B cell (primary cell): ENCODE results near the gene SOX13. TPM values are rescaled to one million over a fixed set of nuclear protein-coding genes. Genes with fewer than 3 reads are reported as not detected.

Experiments used
- ATAC-seq: fragments of 200-7000 bp; cut with Tn5 transposase; one replicate; pipeline ENCODE4 v1.10.0; 2021; ENCODE audit warnings: low read depth, mild to moderate bottlenecking, moderate number of reproducible peaks, moderate library complexity
- CTCF ChIA-PET: fragments of 350-600 bp; sonication (Branson Sonifier 250); formaldehyde crosslinking; loops from one replicate; lab custom pipeline; 2021; ENCODE audit warnings: antibody characterized with exemption, inconsistent platforms; lab: Charles Lee
- POLR2A ChIA-PET: fragments of 350-600 bp; sonication (Branson Sonifier 250); formaldehyde crosslinking; loops from one replicate; lab custom pipeline; 2021; ENCODE audit warnings: antibody characterized with exemption; lab: Charles Lee
- DNase-seq: peaks from one replicate; pipeline ENCODE4 v3.0.0; 2013
- H2AFZ ChIP-seq: 2 replicates; pipeline ENCODE4 v1.6.1; 2012; ENCODE audit warnings: mild to moderate bottlenecking, low read depth, low read length; ENCODE audit not compliant: insufficient read depth, poor library complexity, severe bottlenecking
- H3K27ac ChIP-seq, 2 donors: 1 replicate in 1 of 2; 2 replicates in 1 of 2; pipeline ENCODE4 v1.5.1; 2012 to 2013; ENCODE audit warnings: low read length in 2 of 2, mild to moderate bottlenecking in 2 of 2, moderate library complexity in 1 of 2
- H3K27me3 ChIP-seq, 4 experiments: fragments of 200-600 bp in 1 of 4; sonication (generic) in 1 of 4; replicated peaks in 1 of 4; 1 replicate in 2 of 4; 2 replicates in 2 of 4; pipeline versions ENCODE4 v1.6.1 to v1.7.0; 2013 to 2016; ENCODE audit warnings: low read length in 3 of 4, mild to moderate bottlenecking in 2 of 4, mixed read lengths in 1 of 4, moderate library complexity in 1 of 4; ENCODE audit not compliant: insufficient read depth in 4 of 4, control insufficient read depth in 3 of 4; ENCODE audit errors: control extremely low read depth in 1 of 4
- H3K36me3 ChIP-seq, 2 experiments: replicated peaks in 1 of 2; 1 replicate in 1 of 2; 2 replicates in 1 of 2; pipeline versions ENCODE4 v1.6.1 to v1.7.1; 2013; ENCODE audit warnings: low read length in 1 of 2; ENCODE audit not compliant: insufficient read depth in 2 of 2, control insufficient read depth in 1 of 2; ENCODE audit errors: control extremely low read depth in 1 of 2, extremely low read depth in 1 of 2
- H3K4me1 ChIP-seq, 2 donors: fragments of 200-600 bp in 1 of 2; sonication (generic) in 1 of 2; 1 replicate in 1 of 2; 2 replicates in 1 of 2; pipeline versions ENCODE4 v1.5.1 to v1.6.1; 2013 to 2017; ENCODE audit warnings: low read length in 2 of 2; ENCODE audit not compliant: control insufficient read depth in 2 of 2, insufficient read depth in 2 of 2
- H3K4me2 ChIP-seq: replicated peaks from 2 replicates; pipeline ENCODE3; 2012; ENCODE audit warnings: mild to moderate bottlenecking, low read depth, low read length; ENCODE audit not compliant: poor library complexity, severe bottlenecking
- H3K4me3 ChIP-seq, 5 experiments: fragments of 200-600 bp in 1 of 5; sonication (generic) in 1 of 5; 1 replicate in 3 of 5; 2 replicates in 2 of 5; pipeline versions ENCODE4 v1.5.1 to v1.7.0; 2011 to 2016; ENCODE audit warnings: low read length in 4 of 5, mild to moderate bottlenecking in 4 of 5, low read depth in 2 of 5, control low read depth in 1 of 5, moderate library complexity in 1 of 5; ENCODE audit not compliant: insufficient read depth in 1 of 5; ENCODE audit errors: control extremely low read depth in 1 of 5, extremely low read depth in 1 of 5
- H3K79me2 ChIP-seq: fragments of 200-600 bp; sonication (generic); one replicate; pipeline ENCODE4 v1.6.0; 2016; ENCODE audit warnings: low read length; ENCODE audit not compliant: control insufficient read depth, insufficient read depth
- H3K9ac ChIP-seq: fragments of 200-600 bp; sonication (generic); 2 replicates; pipeline ENCODE4 v1.6.1; 2017; ENCODE audit warnings: mild to moderate bottlenecking, low read length, moderate library complexity
- H3K9me3 ChIP-seq, 3 donors: one replicate each; pipeline versions ENCODE4 v1.6.1 to v1.7.1; 2013; ENCODE audit warnings: low read length in 2 of 3; ENCODE audit not compliant: control insufficient read depth in 2 of 3, insufficient read depth in 1 of 3; ENCODE audit errors: control extremely low read depth in 1 of 3
- H4K20me1 ChIP-seq: 2 replicates; pipeline ENCODE4 v1.6.0; 2012; ENCODE audit warnings: mild to moderate bottlenecking, low read length; ENCODE audit not compliant: insufficient read depth, control insufficient read depth, poor library complexity, severe bottlenecking
- H3K27ac Mint-ChIP-seq: one replicate; pipeline ENCODE4 v1.8.0; 2021; ENCODE audit warnings: mixed read lengths
- H3K27me3 Mint-ChIP-seq: one replicate; pipeline ENCODE4 v1.8.0; 2021; ENCODE audit warnings: mixed read lengths
- H3K4me1 Mint-ChIP-seq: one replicate; pipeline ENCODE4 v1.8.0; 2021; ENCODE audit warnings: mixed read lengths
- H3K4me3 Mint-ChIP-seq: one replicate; pipeline ENCODE4 v1.8.0; 2021; ENCODE audit warnings: mixed read lengths
- H3K9me3 Mint-ChIP-seq: one replicate; pipeline ENCODE4 v1.8.0; 2022; ENCODE audit warnings: mixed read lengths; ENCODE audit not compliant: insufficient read depth
- CTCF ChIP-seq: fragments of 200-600 bp; IDR thresholded peaks from one replicate; pipeline ENCODE4 v1.8.0; 2022; ENCODE audit warnings: antibody characterized with exemption, mild to moderate bottlenecking
- EZH2 ChIP-seq: IDR thresholded peaks from 2 replicates; pipeline ENCODE4 v1.6.1; 2012; ENCODE audit warnings: borderline replicate concordance, low read depth, mild to moderate bottlenecking, moderate library complexity, low read length; ENCODE audit not compliant: insufficient read depth, poor library complexity, severe bottlenecking
- WGBS: methylation state at CpG from one replicate; pipeline ENCODE4 v1.1.5; 2013; ENCODE audit warnings: missing lambda C conversion rate; ENCODE audit not compliant: insufficient coverage; 5-methylcytosine and 5-hydroxymethylcytosine counted together
- intact Hi-C: fragments of 100-400 bp; cut with micrococcal nuclease; formaldehyde crosslinking; loops from one replicate; pipeline ENCODE4 v1.10.0; 2022
- polyA plus RNA-seq: library from polyadenylated mRNA; depleted of rRNA; stranded (reverse); fragments of >200 nt; gene quantifications from 2 replicates; pipeline ENCODE4 v1.2.3, GENCODE V29; 2012
- total RNA-seq, 2 donors: library from RNA; stranded (reverse); fragments of 120-200 nt in 1 of 2; gene quantifications; 1 replicate in 1 of 2; 2 replicates in 1 of 2; pipeline versions ENCODE4 v1.2.3 to v1.2.4, GENCODE V29; 2013 to 2022

SOX13 gene
- total and polyA plus RNA-seq, 2 donors (not counting 1 experiment from before 2014, with no cell fraction given): 0.15 to 1.3 TPM

GRCh38 chr1:204065986-204066300 is 7.0 kb upstream of the SOX13 start:
- no peaks in the 10 kb centered on the region for H4K20me1 ChIP-seq
- peaks cover 0 to 5% (median 0%) of the 10 kb centered on the region in 4 experiments for H3K27me3 ChIP-seq
- Mint-ChIP-seq H3K9me3 (peaks cover 3% of the 10 kb centered on the region), H3K4me3 (no peak overlapping the region), H3K4me1 (no peaks in the 10 kb centered on the region), H3K27ac (no peak overlapping the region), H3K27me3 (peaks cover 34% of the 10 kb centered on the region)
- intact Hi-C loops: no loop called here
- H3K36me3 ChIP-seq: no peaks in the 10 kb centered on the region
- peaks cover 0 to 9% (median 0%) of the 10 kb centered on the region in 3 donors for H3K9me3 ChIP-seq
- POLR2A ChIA-PET: no interaction called here
- WGBS: 98% methylated on average over 5 of the region's 7 CpGs
- CTCF ChIA-PET: no interaction called here
- H2AFZ ChIP-seq: no peak overlapping the region
- ATAC-seq: no peak
- H3K79me2 ChIP-seq: no peaks in the 10 kb centered on the region
- H3K27ac ChIP-seq: no peak overlapping the region
- no peak for TF ChIP-seq CTCF
- TF ChIP-seq EZH2: no peak
- no peak overlapping the region for H3K4me3 ChIP-seq
- H3K4me1 ChIP-seq: no peaks in the 10 kb centered on the region
- no peak for DNase-seq
- H3K9ac ChIP-seq: no peak overlapping the region
- no peak overlapping the region for H3K4me2 ChIP-seq

GRCh38 chr1:204067935-204068334 is 5.0 kb upstream of the SOX13 start:
- Histone ChIP-seq H3K79me2 (no peaks in the 10 kb centered on the region), H3K4me3 (no peak overlapping the region), H3K4me2 (no peak overlapping the region), H3K36me3 (no peaks in the 10 kb centered on the region), H2AFZ (no peak overlapping the region), H3K9me3 (peaks cover 0 to 9% (median 0%) of the 10 kb centered on the region in 3 donors), H4K20me1 (no peaks in the 10 kb centered on the region), H3K9ac (no peak overlapping the region), H3K4me1 (no peaks in the 10 kb centered on the region), H3K27me3 (peaks cover 0 to 20% (median 3%) of the 10 kb centered on the region in 4 experiments), H3K27ac (no peak overlapping the region)
- intact Hi-C loops: no loop called here
- TF ChIP-seq CTCF (no peak), EZH2 (no peak)
- no peak overlapping the region for H3K27ac Mint-ChIP-seq
- H3K9me3 Mint-ChIP-seq: peaks cover 3% of the 10 kb centered on the region
- POLR2A ChIA-PET: no interaction called here
- H3K4me3 Mint-ChIP-seq: no peak overlapping the region
- DNase-seq (no peak), ATAC-seq (no peak)
- H3K4me1 Mint-ChIP-seq: peaks cover 6% of the 10 kb centered on the region
- CTCF ChIA-PET: no interaction called here
- H3K27me3 Mint-ChIP-seq: peaks cover 44% of the 10 kb centered on the region
- no CpG with 5 or more reads among the region's 5 CpGs for WGBS
